H1 (cell line): ENCODE measurements around the gene BSG. TPM values are rescaled to one million over a fixed set of nuclear protein-coding genes. Genes with fewer than 3 reads are reported as not detected.

Experiments used
- CTCF ChIA-PET: fragments of 300-600 bp; sonication (Branson Sonifier 250); formaldehyde crosslinking; loops from one replicate; lab custom pipeline; 2021; ENCODE audit not compliant: partially characterized antibody; lab: Charles Lee
- POLR2A ChIA-PET: fragments of 300-600 bp; sonication (Branson Sonifier 250); formaldehyde crosslinking; loops from one replicate; lab custom pipeline; 2021; ENCODE audit warnings: inconsistent platforms; ENCODE audit not compliant: partially characterized antibody; lab: Charles Lee
- DNase-seq, 2 experiments: peaks; one replicate each; pipeline versions ENCODE4 v3.0.0 to v3.0.0-alpha.2; 2010 to 2022; ENCODE audit warnings: low spot score in 2 of 2, low read depth in 1 of 2, mixed read lengths in 1 of 2
- FAIRE-seq: peaks from 2 replicates; lab custom pipeline; 2011; peaks lifted over from hg19 to GRCh38; lab: Jason Lieb, UNC
- H2AFZ ChIP-seq: 2 replicates; pipeline ENCODE4 v1.8.1; 2012; ENCODE audit warnings: low read length, inconsistent platforms
- H2AK5ac ChIP-seq: 2 replicates; pipeline ENCODE4 v1.6.1; 2013; ENCODE audit warnings: low read depth, low read length
- H2BK120ac ChIP-seq: replicated peaks from 2 replicates; pipeline ENCODE3; 2013; ENCODE audit warnings: low read depth, low read length, inconsistent platforms
- H2BK12ac ChIP-seq: 2 replicates; pipeline ENCODE4 v1.6.1; 2013; ENCODE audit warnings: low read depth, low read length
- H2BK15ac ChIP-seq: 2 replicates; pipeline ENCODE4 v1.6.1; 2013; ENCODE audit warnings: low read length
- H2BK20ac ChIP-seq: 2 replicates; pipeline ENCODE4 v1.6.1; 2013; ENCODE audit warnings: low read length
- H2BK5ac ChIP-seq: 2 replicates; pipeline ENCODE4 v1.6.1; 2013; ENCODE audit warnings: low read depth, low read length
- H3K14ac ChIP-seq: 2 replicates; pipeline ENCODE4 v1.6.1; 2013; ENCODE audit warnings: inconsistent platforms; ENCODE audit not compliant: insufficient read length
- H3K18ac ChIP-seq: 2 replicates; pipeline ENCODE4 v1.6.1; 2013; ENCODE audit warnings: low read length; ENCODE audit errors: extremely low read depth
- H3K23ac ChIP-seq: 2 replicates; pipeline ENCODE4 v1.6.1; 2013; ENCODE audit warnings: inconsistent platforms; ENCODE audit not compliant: insufficient read length
- H3K23me2 ChIP-seq: 2 replicates; pipeline ENCODE4 v1.6.1; 2013; ENCODE audit warnings: low read depth, low read length
- H3K27ac ChIP-seq: 2 replicates; pipeline ENCODE4 v1.6.1; 2011; ENCODE audit warnings: low read depth, low read length, inconsistent platforms
- H3K27me3 ChIP-seq, 4 experiments: replicated peaks in 1 of 4; 1 replicate in 1 of 4; 2 replicates in 3 of 4; pipeline versions ENCODE4 v1.6.1 to v1.8.1; 2011 to 2013; ENCODE audit warnings: low read length in 3 of 4, mild to moderate bottlenecking in 3 of 4, inconsistent platforms in 2 of 4, mixed read lengths in 2 of 4, moderate library complexity in 1 of 4; ENCODE audit not compliant: control insufficient read depth in 3 of 4, insufficient read depth in 3 of 4; ENCODE audit errors: extremely low read depth in 1 of 4
- H3K36me3 ChIP-seq, 4 experiments: 2 replicates each; pipeline versions ENCODE4 v1.6.1 to v1.8.1; 2011 to 2013; ENCODE audit warnings: mild to moderate bottlenecking in 4 of 4, low read length in 3 of 4, moderate library complexity in 2 of 4, control low read depth in 1 of 4, inconsistent platforms in 1 of 4; ENCODE audit not compliant: insufficient read depth in 4 of 4, control insufficient read depth in 2 of 4
- H3K4ac ChIP-seq: replicated peaks from 2 replicates; pipeline ENCODE3; 2013; ENCODE audit warnings: low read length, low read depth, mixed read lengths, inconsistent platforms; ENCODE audit not compliant: insufficient read length
- H3K4me1 ChIP-seq, 4 experiments: replicated peaks in 1 of 4; 1 replicate in 1 of 4; 2 replicates in 3 of 4; pipeline versions ENCODE4 v1.6.1 to v1.8.1; 2011 to 2013; ENCODE audit warnings: low read length in 3 of 4, inconsistent platforms in 2 of 4, mixed read lengths in 1 of 4; ENCODE audit not compliant: insufficient read depth in 4 of 4, control insufficient read depth in 3 of 4
- H3K4me2 ChIP-seq, 2 experiments: 2 replicates each; pipeline versions ENCODE4 v1.6.1 to v1.8.1; 2011 to 2013; ENCODE audit warnings: low read depth in 2 of 2, low read length in 2 of 2, control low read depth in 1 of 2, inconsistent platforms in 1 of 2, mild to moderate bottlenecking in 1 of 2; ENCODE audit not compliant: insufficient read depth in 1 of 2
- H3K4me3 ChIP-seq, 4 experiments: fragments of 200-600, 300-600 bp in 1 of 4; sonication (generic), shearing (Covaris generic), sonication (Bioruptor Twin) in 1 of 4; 2 replicates each; pipeline versions ENCODE4 v1.5.1 to v1.8.1; 2011 to 2016; ENCODE audit warnings: low read length in 4 of 4, low read depth in 3 of 4, control low read depth in 2 of 4, inconsistent platforms in 2 of 4, mild to moderate bottlenecking in 2 of 4, mixed read lengths in 1 of 4, moderate library complexity in 1 of 4; ENCODE audit not compliant: insufficient read depth in 2 of 4; ENCODE audit errors: extremely low read depth in 1 of 4
- H3K56ac ChIP-seq: replicated peaks from 2 replicates; pipeline ENCODE3; 2013; ENCODE audit warnings: low read depth, mild to moderate bottlenecking, mixed read lengths, low read length, inconsistent platforms; ENCODE audit not compliant: insufficient read length
- H3K79me1 ChIP-seq: 2 replicates; pipeline ENCODE4 v1.6.1; 2013; ENCODE audit warnings: low read depth, low read length, control low read depth
- H3K79me2 ChIP-seq, 2 experiments: 2 replicates each; pipeline versions ENCODE4 v1.6.1 to v1.8.1; 2012 to 2013; ENCODE audit warnings: low read length in 2 of 2, mild to moderate bottlenecking in 2 of 2, inconsistent platforms in 1 of 2; ENCODE audit not compliant: insufficient read depth in 2 of 2, control insufficient read depth in 1 of 2
- H3K9ac ChIP-seq, 4 experiments: replicated peaks in 1 of 4; 1 replicate in 1 of 4; 2 replicates in 3 of 4; pipeline versions ENCODE4 v1.6.1 to v1.8.1; 2011 to 2013; ENCODE audit warnings: low read depth in 3 of 4, low read length in 3 of 4, control low read depth in 2 of 4, mild to moderate bottlenecking in 2 of 4, moderate library complexity in 2 of 4, inconsistent platforms in 1 of 4; ENCODE audit errors: extremely low read depth in 1 of 4
- H3K9me3 ChIP-seq, 2 experiments: 2 replicates each; pipeline versions ENCODE4 v1.6.1 to v1.8.1; 2012 to 2013; ENCODE audit warnings: mild to moderate bottlenecking in 2 of 2, moderate library complexity in 2 of 2, control low read depth in 1 of 2, inconsistent platforms in 1 of 2, low read depth in 1 of 2, low read length in 1 of 2, mixed read lengths in 1 of 2; ENCODE audit not compliant: insufficient read depth in 2 of 2
- H4K20me1 ChIP-seq, 2 experiments: replicated peaks in 1 of 2; 2 replicates each; pipeline versions ENCODE3 to v1.8.1; 2011 to 2013; ENCODE audit warnings: inconsistent platforms in 2 of 2, low read length in 2 of 2, mild to moderate bottlenecking in 1 of 2; ENCODE audit not compliant: insufficient read depth in 2 of 2, control insufficient read depth in 1 of 2
- H4K5ac ChIP-seq: 2 replicates; pipeline ENCODE4 v1.6.1; 2013; ENCODE audit warnings: low read length, low read depth, mixed read lengths, inconsistent platforms; ENCODE audit not compliant: insufficient read length
- H4K8ac ChIP-seq: 2 replicates; pipeline ENCODE4 v1.8.0; 2013; ENCODE audit warnings: mild to moderate bottlenecking, moderate library complexity, low read length, inconsistent platforms; ENCODE audit not compliant: insufficient read depth; ENCODE audit errors: extremely low read depth
- H4K91ac ChIP-seq: replicated peaks from 2 replicates; pipeline ENCODE3; 2013; ENCODE audit warnings: low read length, mixed read lengths, inconsistent platforms; ENCODE audit not compliant: insufficient read length
- BRCA1 ChIP-seq: IDR thresholded peaks from 2 replicates; pipeline ENCODE4 v1.6.1; 2012; ENCODE audit warnings: low read depth, low read length, improper control_type of control experiment
- KDM1A ChIP-seq: fragments of 200-600, 300-600 bp; sonication (generic); IDR thresholded peaks from 2 replicates; pipeline ENCODE4 v1.7.1; 2016; ENCODE audit warnings: mild to moderate bottlenecking, low read length, borderline replicate concordance
- WGBS, 2 experiments: shearing (Covaris generic) in 1 of 2; methylation state at CpG; one replicate each; pipeline versions ENCODE4 v1.1.6 to v1.1.7; 2013 to 2015; ENCODE audit warnings: low lambda C conversion rate in 2 of 2, mixed read lengths in 2 of 2, inconsistent platforms in 1 of 2, low coverage in 1 of 2, missing lambda C conversion rate in 1 of 2; ENCODE audit not compliant: insufficient replicate concordance in 2 of 2, insufficient coverage in 1 of 2, insufficient read length in 1 of 2; ENCODE audit errors: extremely low coverage in 1 of 2, missing lambda C conversion rate in 1 of 2; 5-methylcytosine and 5-hydroxymethylcytosine counted together
- polyA plus RNA-seq, 7 experiments: library from polyadenylated mRNA; depleted of rRNA in 3 of 7; stranded (reverse) in 5 of 7; unstranded in 2 of 7; fragments of >200 nt in 5 of 7; fragments of 200-250 nt in 2 of 7; gene quantifications; 1 replicate in 5 of 7; 2 replicates in 1 of 7; 4 replicates in 1 of 7; pipeline versions ENCODE4 v1.2.1 to v1.2.3, GENCODE V29; 2011 to 2013; ENCODE audit warnings: missing spikeins in 2 of 7, mixed read lengths in 2 of 7
- total RNA-seq: library from RNA; stranded (reverse); fragmentation: NEBNext Ultra II Directional; extraction: Animal tissue kit (Norgen Biotek cat#: 25700); gene quantifications from 2 replicates; pipeline ENCODE4 v1.2.1, GENCODE V29; 2021

The BSG gene
- total and polyA plus RNA-seq, 2 of the 8 experiments (the other 6 are each of a cell fraction or from before 2014, with no cell fraction given) = 726 to 1,055 TPM

DNA sequence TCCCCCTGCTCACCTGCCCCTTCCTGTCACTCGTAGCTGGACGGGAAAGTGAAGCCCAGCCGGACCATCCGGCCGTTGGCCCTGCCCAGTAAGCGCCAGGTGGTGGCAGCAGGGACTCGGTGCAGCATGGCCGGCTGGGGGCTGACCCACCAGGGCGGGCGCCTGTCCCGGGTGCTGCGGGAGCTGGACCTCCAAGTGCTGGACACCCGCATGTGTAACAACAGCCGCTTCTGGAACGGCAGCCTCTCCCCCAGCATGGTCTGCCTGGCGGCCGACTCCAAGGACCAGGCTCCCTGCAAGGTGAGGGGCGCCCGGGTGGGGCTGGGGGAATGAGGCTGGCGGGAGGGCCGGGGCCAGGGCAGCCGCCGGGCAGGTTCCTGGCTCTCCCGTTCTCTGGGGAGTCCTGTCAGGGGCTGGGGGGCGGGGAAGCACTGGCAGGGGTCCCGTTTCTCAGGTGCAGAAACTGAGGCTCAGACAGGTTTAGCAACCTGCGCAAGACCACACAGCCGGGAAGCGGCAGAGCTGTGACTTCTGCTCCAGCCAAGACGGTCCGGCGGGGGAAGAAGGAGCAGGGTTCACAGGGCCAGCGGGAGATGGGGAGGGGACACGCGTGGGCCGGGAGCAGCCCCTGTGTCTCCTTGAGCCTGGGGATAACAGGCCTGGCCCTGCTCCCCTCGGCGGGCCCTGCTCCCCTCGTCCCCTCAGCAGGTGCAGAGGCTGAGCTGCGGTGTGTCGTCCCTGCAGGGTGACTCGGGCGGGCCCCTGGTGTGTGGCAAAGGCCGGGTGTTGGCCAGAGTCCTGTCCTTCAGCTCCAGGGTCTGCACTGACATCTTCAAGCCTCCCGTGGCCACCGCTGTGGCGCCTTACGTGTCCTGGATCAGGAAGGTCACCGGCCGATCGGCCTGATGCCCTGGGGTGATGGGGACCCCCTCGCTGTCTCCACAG, 23.2 kb upstream of the BSG start:
- DNase-seq (no peak), FAIRE-seq (no peak)
- no peak overlapping the region for H2AFZ ChIP-seq
- no peak overlapping the region for H4K91ac ChIP-seq
- H3K4ac ChIP-seq = no peak overlapping the region
- H2BK20ac ChIP-seq = no peak overlapping the region
- H3K4me2 ChIP-seq = no peak overlapping the region
- H4K8ac ChIP-seq = no peak overlapping the region
- H4K5ac ChIP-seq = no peak overlapping the region
- peaks cover 3% of the 10 kb centered on the region; the same call in 1 of the 2 replicates for H3K23me2 ChIP-seq
- no peak overlapping the region for H2AK5ac ChIP-seq
- no peak overlapping the region for H3K18ac ChIP-seq
- H3K9ac ChIP-seq = no peak overlapping the region
- H3K4me1 ChIP-seq = peaks cover 0 to 3% (median under 1%) of the 10 kb centered on the region in 4 experiments; a peak in 3 of 7 replicates
- no peak overlapping the region for H3K23ac ChIP-seq
- no peak overlapping the region for H3K56ac ChIP-seq
- TF ChIP-seq BRCA1 (no peak), KDM1A (0 out of 2 replicates have a peak, but pooled peaks have one; percentile 39)
- H3K4me3 ChIP-seq = no peak overlapping the region
- CTCF ChIA-PET = interaction anchor here (0.7 to 1.5 kb wide), 3 partner anchors 8 to 57 kb away, joined by 3 to 4 read pairs (median 4); no protein-coding TSS in a partner anchor
- H3K27ac ChIP-seq = no peak overlapping the region
- H3K79me2 ChIP-seq = no peaks in the 10 kb centered on the region
- H2BK120ac ChIP-seq = no peak overlapping the region
- H2BK5ac ChIP-seq = no peak overlapping the region
- no peak overlapping the region for H3K14ac ChIP-seq
- no peaks in the 10 kb centered on the region for H3K36me3 ChIP-seq
- 88% methylated on average over 27 of the region's 52 CpGs; no CpG with 5 or more reads in 1 of the 2 experiments for WGBS, 2 experiments
- H3K9me3 ChIP-seq = no peaks in the 10 kb centered on the region
- H2BK15ac ChIP-seq = no peak overlapping the region
- H2BK12ac ChIP-seq = no peak overlapping the region
- H3K27me3 ChIP-seq = no peaks in the 10 kb centered on the region
- H3K79me1 ChIP-seq = no peaks in the 10 kb centered on the region
- POLR2A ChIA-PET = interaction anchor here (1.5 to 7.3 kb wide), 4 partner anchors 10 to 25 kb away, joined by 3 to 40 read pairs (median 6); partner anchors contain the start of gene CDC34
- peaks cover 2 to 4% of the 10 kb centered on the region in 2 experiments for H4K20me1 ChIP-seq
